ENCODE results near the gene GPR137. TPM values are rescaled to one million over a fixed set of nuclear protein-coding genes. Genes with fewer than 3 reads are reported as not detected.

The GPR137 gene
- total and polyA plus RNA-seq, 9 of the 15 experiments (the other 6 are each of a cell fraction or from before 2014, with no cell fraction given) = 0.32 to 26.7 (median 10.7) TPM

- no peak for TF ChIP-seq CUX1 (CRISPR knock-in tag; IDR thresholded peaks at IDR 0.05)
- peak; percentile 26 for TF ChIP-seq KAT2B (IDR thresholded peaks at IDR 0.05; ENCODE audit: low read depth, low read length)
- peak; percentile 98 for TF ChIP-seq SP1 (CRISPR knock-in tag; IDR thresholded peaks at IDR 0.05)
- no peak for TF ChIP-seq ZNF431 (CRISPR knock-in tag; IDR thresholded peaks at IDR 0.05)
- TF ChIP-seq NR4A1 (CRISPR knock-in tag; IDR thresholded peaks at IDR 0.05) = no peak
- TF ChIP-seq NR4A1 (tag; IDR thresholded peaks at IDR 0.05) = no peak
- TF ChIP-seq BDP1 (IDR thresholded peaks at IDR 0.05; ENCODE audit: insufficient read depth, insufficient read length) = no peak
- no peak for TF ChIP-seq CREB3L1 (IDR thresholded peaks at IDR 0.05; ENCODE audit: borderline replicate concordance, low read depth)
- no peak for TF ChIP-seq SMARCA5 (IDR thresholded peaks at IDR 0.05)
- no peak for TF ChIP-seq MYBL2 (IDR thresholded peaks at IDR 0.05; ENCODE audit: low read depth)
- no peak for TF ChIP-seq MYBL2 (CRISPR knock-in tag; IDR thresholded peaks at IDR 0.05; ENCODE audit: borderline replicate concordance)
- no peak for TF ChIP-seq MCM7 (IDR thresholded peaks at IDR 0.05)
- TF ChIP-seq RBM39 (optimal IDR thresholded peaks at IDR 0.05; ENCODE audit: low read depth, low read length) = no peak
- TF ChIP-seq NFE2 (IDR thresholded peaks at IDR 0.05; ENCODE audit: low read depth) = no peak
- peak in 1 of 2 experiments; percentile 40; a peak in 2 of 4 replicates for TF ChIP-seq RCOR1 (IDR thresholded peaks at IDR 0.05; ENCODE audit: borderline replicate concordance in 1 of 2, low read depth in 2 of 2, low read length in 2 of 2)
- TF ChIP-seq ZNF324 (CRISPR knock-in tag; IDR thresholded peaks at IDR 0.05) = no peak; the same call in 1 of the 2 replicates
- no peak for TF ChIP-seq TAF9B (IDR thresholded peaks at IDR 0.05; ENCODE audit: partially characterized antibody)
- no peak for TF ChIP-seq BRD9 (IDR thresholded peaks at IDR 0.05; ENCODE audit: low read depth, partially characterized antibody)
- no peak for TF ChIP-seq LEF1 (IDR thresholded peaks at IDR 0.05)
- peak; percentile 94 for TF ChIP-seq HCFC1 (IDR thresholded peaks at IDR 0.05; ENCODE audit: low read depth, low read length)
Observed at GRCh38 chr11:64269540-64270220, 16.0 kb upstream of the GPR137 start (continued).
